Neuronal stem cell (in vitro differentiated cells): ENCODE results near the gene SORBS1.

ENCODE experiments used
- DNase-seq: peaks from one replicate; pipeline ENCODE4 v3.0.0-alpha.2; 2013; ENCODE audit warnings: low spot score
- H2AFZ ChIP-seq: one replicate; pipeline ENCODE4 v1.6.1; 2013; ENCODE audit warnings: mild to moderate bottlenecking, low read length, inconsistent platforms
- H2AK5ac ChIP-seq: 2 replicates; pipeline ENCODE4 v1.6.1; 2013; ENCODE audit warnings: low read depth, mild to moderate bottlenecking, inconsistent platforms, low read length, moderate library complexity, mixed read lengths
- H2BK120ac ChIP-seq: 2 replicates; pipeline ENCODE4 v1.6.1; 2013; ENCODE audit warnings: low read depth, mild to moderate bottlenecking, inconsistent platforms, low read length, moderate library complexity, mixed read lengths
- H2BK12ac ChIP-seq: one replicate; pipeline ENCODE4 v1.6.1; 2013; ENCODE audit warnings: low read length, inconsistent platforms
- H2BK15ac ChIP-seq: 2 replicates; pipeline ENCODE4 v1.6.1; 2013; ENCODE audit warnings: mild to moderate bottlenecking, low read length, inconsistent platforms, mixed read lengths
- H2BK5ac ChIP-seq: one replicate; pipeline ENCODE4 v1.6.1; 2013; ENCODE audit warnings: inconsistent platforms, mild to moderate bottlenecking, low read length, moderate library complexity
- H3K14ac ChIP-seq: one replicate; pipeline ENCODE4 v1.6.1; 2013; ENCODE audit warnings: low read length, inconsistent platforms
- H3K18ac ChIP-seq: 2 replicates; pipeline ENCODE4 v1.6.1; 2013; ENCODE audit warnings: low read length, inconsistent platforms
- H3K23ac ChIP-seq: 2 replicates; pipeline ENCODE4 v1.6.1; 2013; ENCODE audit warnings: low read depth, mild to moderate bottlenecking, mixed read lengths, low read length, inconsistent platforms; ENCODE audit not compliant: poor library complexity
- H3K27ac ChIP-seq: replicated peaks from 3 replicates; pipeline ENCODE4 v1.5.1; 2013; ENCODE audit warnings: low read length, inconsistent platforms
- H3K27me3 ChIP-seq, 3 experiments: 2 replicates each; pipeline ENCODE4 v1.6.1; 2013; ENCODE audit warnings: low read length in 3 of 3, mild to moderate bottlenecking in 2 of 3, inconsistent platforms in 1 of 3, low read depth in 1 of 3, mixed read lengths in 1 of 3, moderate library complexity in 1 of 3; ENCODE audit not compliant: control insufficient read depth in 3 of 3, insufficient read depth in 3 of 3
- H3K36me3 ChIP-seq, 2 donors: replicated peaks in 1 of 2; 2 replicates each; pipeline ENCODE4 v1.6.1; 2013; ENCODE audit warnings: low read length in 2 of 2; ENCODE audit not compliant: control insufficient read depth in 2 of 2, insufficient read depth in 2 of 2
- H3K4ac ChIP-seq: 2 replicates; pipeline ENCODE4 v1.6.1; 2013; ENCODE audit warnings: inconsistent platforms, mild to moderate bottlenecking, low read length, moderate library complexity
- H3K4me1 ChIP-seq, 2 donors: 1 replicate in 1 of 2; 2 replicates in 1 of 2; pipeline ENCODE4 v1.6.1; 2013; ENCODE audit warnings: low read length in 2 of 2, low read depth in 1 of 2; ENCODE audit not compliant: control insufficient read depth in 2 of 2, insufficient read depth in 1 of 2
- H3K4me2 ChIP-seq: one replicate; pipeline ENCODE4 v1.6.1; 2013; ENCODE audit warnings: mild to moderate bottlenecking, low read length, inconsistent platforms; ENCODE audit not compliant: insufficient read depth, poor library complexity, severe bottlenecking
- H3K4me3 ChIP-seq, 2 donors: 2 replicates each; pipeline ENCODE4 v1.5.1; 2013; ENCODE audit warnings: low read length in 2 of 2, mild to moderate bottlenecking in 2 of 2, inconsistent platforms in 1 of 2, moderate library complexity in 1 of 2
- H3K79me1 ChIP-seq: one replicate; pipeline ENCODE4 v1.6.1; 2013; ENCODE audit warnings: low read depth, mild to moderate bottlenecking, inconsistent platforms, low read length, moderate library complexity
- H3K9ac ChIP-seq: one replicate; pipeline ENCODE4 v1.6.1; 2013; ENCODE audit warnings: mild to moderate bottlenecking, low read depth, low read length, inconsistent platforms; ENCODE audit not compliant: poor library complexity
- H3K9me3 ChIP-seq, 2 donors: replicated peaks in 1 of 2; 2 replicates each; pipeline versions ENCODE3 to v1.6.1; 2013; ENCODE audit warnings: low read length in 2 of 2, mild to moderate bottlenecking in 2 of 2, inconsistent platforms in 1 of 2, low read depth in 1 of 2, mixed read lengths in 1 of 2, moderate library complexity in 1 of 2; ENCODE audit not compliant: control insufficient read depth in 2 of 2, insufficient read depth in 1 of 2
- H4K8ac ChIP-seq: one replicate; pipeline ENCODE4 v1.6.1; 2013; ENCODE audit warnings: low read depth, mild to moderate bottlenecking, inconsistent platforms, low read length, moderate library complexity
- H4K91ac ChIP-seq: one replicate; pipeline ENCODE4 v1.6.1; 2013; ENCODE audit warnings: low read length, low read depth, mild to moderate bottlenecking, inconsistent platforms; ENCODE audit not compliant: poor library complexity
- WGBS, 2 donors: extraction: QIAGEN DNeasy Blood & Tissue Kit; methylation state at CpG; one replicate each; pipeline ENCODE4 v1.1.7; 2013; ENCODE audit warnings: missing lambda C conversion rate in 2 of 2, mixed read lengths in 1 of 2; ENCODE audit not compliant: insufficient read length in 2 of 2, insufficient replicate concordance in 1 of 2; ENCODE audit errors: extremely low coverage in 2 of 2; 5-methylcytosine and 5-hydroxymethylcytosine counted together

SORBS1 gene

GRCh38 chr10:95604630-95605029, 43.5 kb upstream of the SORBS1 start:
- no peak overlapping the region for H2AK5ac ChIP-seq
- H4K8ac ChIP-seq, result no peak overlapping the region
- H3K18ac ChIP-seq, result no peak overlapping the region
- H2BK5ac ChIP-seq, result no peak overlapping the region
- DNase-seq, result no peak
- H2BK15ac ChIP-seq, result no peak overlapping the region
- no peak overlapping the region for H3K4me2 ChIP-seq
- H3K36me3 ChIP-seq, result peaks cover 16 to 49% of the 10 kb centered on the region in 2 donors
- no peak overlapping the region for H3K4me3 ChIP-seq
- no peak overlapping the region for H3K14ac ChIP-seq
- no peaks in the 10 kb centered on the region for H3K79me1 ChIP-seq
- H3K27me3 ChIP-seq, result no peaks in the 10 kb centered on the region
- H3K9me3 ChIP-seq, result no peaks in the 10 kb centered on the region
- no peak overlapping the region for H3K23ac ChIP-seq
- H4K91ac ChIP-seq, result no peak overlapping the region
- H3K27ac ChIP-seq, result no peak overlapping the region
- H2AFZ ChIP-seq, result no peak overlapping the region
- no peak overlapping the region for H2BK120ac ChIP-seq
- no peak overlapping the region for H3K4ac ChIP-seq
- H3K9ac ChIP-seq, result no peak overlapping the region
- no peak overlapping the region for H2BK12ac ChIP-seq
- H3K4me1 ChIP-seq, result peaks cover 0 to 10% of the 10 kb centered on the region in 2 donors

GRCh38 chr10:95602382-95602781, 41.2 kb upstream of the SORBS1 start:
- Histone ChIP-seq H3K4ac (no peak overlapping the region), H2BK5ac (no peak overlapping the region), H2AFZ (no peak overlapping the region), H3K9me3 (no peaks in the 10 kb centered on the region), H2AK5ac (no peak overlapping the region), H4K8ac (no peak overlapping the region), H3K23ac (no peak overlapping the region), H3K4me2 (no peak overlapping the region), H2BK15ac (no peak overlapping the region), H3K18ac (no peak overlapping the region), H3K4me1 (peaks cover 0 to 10% of the 10 kb centered on the region in 2 donors), H3K4me3 (no peak overlapping the region), H3K36me3 (peaks cover 6 to 28% of the 10 kb centered on the region in 2 donors), H3K79me1 (no peaks in the 10 kb centered on the region), H2BK120ac (no peak overlapping the region), H3K27ac (no peak overlapping the region), H3K14ac (no peak overlapping the region), H3K27me3 (no peaks in the 10 kb centered on the region), H4K91ac (no peak overlapping the region), H3K9ac (no peak overlapping the region), H2BK12ac (no peak overlapping the region)
- no peak for DNase-seq
- WGBS, 2 donors, result no CpG with 5 or more reads among the region's 6 CpGs

- H3K9ac ChIP-seq, result no peak overlapping the region
- no peaks in the 10 kb centered on the region for H3K27me3 ChIP-seq
- H3K18ac ChIP-seq, result no peak overlapping the region
- no peak overlapping the region for H3K27ac ChIP-seq
- no peak overlapping the region for H3K4ac ChIP-seq
- H3K4me3 ChIP-seq, result no peak overlapping the region
- no peak overlapping the region for H2AK5ac ChIP-seq
- no peak overlapping the region for H2BK120ac ChIP-seq
- H3K79me1 ChIP-seq, result no peaks in the 10 kb centered on the region
- H4K91ac ChIP-seq, result no peak overlapping the region
- H2BK15ac ChIP-seq, result no peak overlapping the region
- no peak overlapping the region for H2BK12ac ChIP-seq
- peaks cover 2 to 16% of the 10 kb centered on the region in 2 donors for H3K36me3 ChIP-seq
- WGBS, 2 donors, result no CpG with 5 or more reads among the region's 6 CpGs
- H3K23ac ChIP-seq, result no peak overlapping the region
- peaks cover 0 to 10% of the 10 kb centered on the region in 2 donors for H3K4me1 ChIP-seq
- H3K9me3 ChIP-seq, result no peaks in the 10 kb centered on the region
- H3K4me2 ChIP-seq, result no peak overlapping the region
- peak; percentile 82 for DNase-seq
- H2BK5ac ChIP-seq, result no peak overlapping the region
- H2AFZ ChIP-seq, result peak overlapping the region; percentile 69
- H3K14ac ChIP-seq, result no peak overlapping the region
- H4K8ac ChIP-seq, result no peak overlapping the region
These were observed 40.0 kb upstream of the SORBS1 start for GRCh38 chr10:95601116-95601719.

GRCh38 chr10:95600158-95600557, 39.0 kb upstream of the SORBS1 start:
- Histone ChIP-seq H3K23ac (no peak overlapping the region), H2BK120ac (no peak overlapping the region), H3K79me1 (no peaks in the 10 kb centered on the region), H2BK15ac (no peak overlapping the region), H3K4ac (no peak overlapping the region), H3K9ac (no peak overlapping the region), H3K27me3 (no peaks in the 10 kb centered on the region), H2BK5ac (no peak overlapping the region), H3K36me3 (peaks cover 0 to 5% of the 10 kb centered on the region in 2 donors), H2AK5ac (no peak overlapping the region), H3K4me2 (no peak overlapping the region), H2BK12ac (no peak overlapping the region), H3K9me3 (no peaks in the 10 kb centered on the region), H3K14ac (no peak overlapping the region), H3K4me1 (peaks cover 0 to 8% of the 10 kb centered on the region in 2 donors), H4K91ac (no peak overlapping the region), H3K4me3 (no peak overlapping the region), H3K18ac (no peak overlapping the region), H2AFZ (no peak overlapping the region), H3K27ac (no peak overlapping the region), H4K8ac (no peak overlapping the region)
- no CpG with 5 or more reads among the region's 4 CpGs for WGBS, 2 donors
- no peak for DNase-seq
